ENCODE measurements around the gene STOM. TPM values are rescaled to one million over a fixed set of nuclear protein-coding genes. Genes with fewer than 3 reads are reported as not detected.

The STOM gene
- total and polyA plus RNA-seq, 7 donors: 22.8 to 609 (median 303) TPM

DNA sequence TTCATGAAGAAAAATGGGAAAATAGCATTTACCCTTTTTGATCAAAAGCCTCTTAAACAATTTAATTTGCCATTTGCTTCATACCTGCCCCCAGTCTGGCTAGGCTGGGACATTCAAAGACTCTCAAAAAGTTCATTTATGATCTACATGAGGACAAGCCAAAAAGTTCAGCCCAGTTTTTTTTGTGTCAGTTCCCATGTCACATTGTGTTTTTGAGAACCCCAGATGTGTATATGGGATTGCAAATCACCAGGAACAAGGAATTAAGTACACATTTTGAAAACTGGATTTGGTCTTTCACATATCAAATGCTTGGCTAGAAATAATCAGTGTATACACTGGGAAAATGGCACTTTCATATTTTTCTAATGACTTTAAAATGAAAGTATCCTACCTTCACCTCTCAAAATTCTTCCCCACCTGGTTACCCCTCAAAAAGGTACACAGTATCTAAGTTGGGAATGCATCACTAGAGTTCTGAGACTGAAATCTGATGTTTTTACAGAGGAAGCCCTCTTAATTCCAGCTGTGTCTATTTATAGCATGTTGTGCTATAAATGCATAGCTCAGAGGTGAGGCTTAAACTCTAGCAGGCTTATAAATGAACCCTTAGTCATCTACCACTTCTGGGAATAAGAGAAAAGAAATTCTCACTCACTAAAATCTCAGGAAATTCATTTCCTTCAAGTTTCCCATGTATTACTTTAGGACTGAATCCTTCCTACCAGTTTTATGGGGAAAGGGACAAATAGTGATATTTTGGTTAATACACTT is 9.3 kb downstream of the STOM start:
- TF ChIP-seq EP300 (IDR thresholded peaks at IDR 0.05) (peak in 2 of 4 donors; percentile 50 to 56), POLR2AphosphoS5 (IDR thresholded peaks at IDR 0.05) (peak in 3 of 4 donors; percentile 49 to 70 (median 53))
- TF ChIP-seq, protein P1, sequence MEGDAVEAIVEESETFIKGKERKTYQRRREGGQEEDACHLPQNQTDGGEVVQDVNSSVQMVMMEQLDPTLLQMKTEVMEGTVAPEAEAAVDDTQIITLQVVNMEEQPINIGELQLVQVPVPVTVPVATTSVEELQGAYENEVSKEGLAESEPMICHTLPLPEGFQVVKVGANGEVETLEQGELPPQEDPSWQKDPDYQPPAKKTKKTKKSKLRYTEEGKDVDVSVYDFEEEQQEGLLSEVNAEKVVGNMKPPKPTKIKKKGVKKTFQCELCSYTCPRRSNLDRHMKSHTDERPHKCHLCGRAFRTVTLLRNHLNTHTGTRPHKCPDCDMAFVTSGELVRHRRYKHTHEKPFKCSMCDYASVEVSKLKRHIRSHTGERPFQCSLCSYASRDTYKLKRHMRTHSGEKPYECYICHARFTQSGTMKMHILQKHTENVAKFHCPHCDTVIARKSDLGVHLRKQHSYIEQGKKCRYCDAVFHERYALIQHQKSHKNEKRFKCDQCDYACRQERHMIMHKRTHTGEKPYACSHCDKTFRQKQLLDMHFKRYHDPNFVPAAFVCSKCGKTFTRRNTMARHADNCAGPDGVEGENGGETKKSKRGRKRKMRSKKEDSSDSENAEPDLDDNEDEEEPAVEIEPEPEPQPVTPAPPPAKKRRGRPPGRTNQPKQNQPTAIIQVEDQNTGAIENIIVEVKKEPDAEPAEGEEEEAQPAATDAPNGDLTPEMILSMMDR (IDR thresholded peaks at IDR 0.05): no peak
- no peak overlapping the region for H3K4me3 ChIP-seq
- no peaks in the 10 kb centered on the region for H3K27me3 ChIP-seq
- no peaks in the 10 kb centered on the region for H3K9me3 ChIP-seq
- H3K4me1 ChIP-seq: peaks cover 0 to 100% (median 91%) of the 10 kb centered on the region in 4 donors
- intact Hi-C loops (cut with DNase I): no loop called here
- peaks cover 0 to 15% (median 2%) of the 10 kb centered on the region in 4 donors for H3K36me3 ChIP-seq
- no peak for DNase-seq
- peak overlapping the region; percentile 91 to 99 (median 96) for H3K27ac ChIP-seq

DNA sequence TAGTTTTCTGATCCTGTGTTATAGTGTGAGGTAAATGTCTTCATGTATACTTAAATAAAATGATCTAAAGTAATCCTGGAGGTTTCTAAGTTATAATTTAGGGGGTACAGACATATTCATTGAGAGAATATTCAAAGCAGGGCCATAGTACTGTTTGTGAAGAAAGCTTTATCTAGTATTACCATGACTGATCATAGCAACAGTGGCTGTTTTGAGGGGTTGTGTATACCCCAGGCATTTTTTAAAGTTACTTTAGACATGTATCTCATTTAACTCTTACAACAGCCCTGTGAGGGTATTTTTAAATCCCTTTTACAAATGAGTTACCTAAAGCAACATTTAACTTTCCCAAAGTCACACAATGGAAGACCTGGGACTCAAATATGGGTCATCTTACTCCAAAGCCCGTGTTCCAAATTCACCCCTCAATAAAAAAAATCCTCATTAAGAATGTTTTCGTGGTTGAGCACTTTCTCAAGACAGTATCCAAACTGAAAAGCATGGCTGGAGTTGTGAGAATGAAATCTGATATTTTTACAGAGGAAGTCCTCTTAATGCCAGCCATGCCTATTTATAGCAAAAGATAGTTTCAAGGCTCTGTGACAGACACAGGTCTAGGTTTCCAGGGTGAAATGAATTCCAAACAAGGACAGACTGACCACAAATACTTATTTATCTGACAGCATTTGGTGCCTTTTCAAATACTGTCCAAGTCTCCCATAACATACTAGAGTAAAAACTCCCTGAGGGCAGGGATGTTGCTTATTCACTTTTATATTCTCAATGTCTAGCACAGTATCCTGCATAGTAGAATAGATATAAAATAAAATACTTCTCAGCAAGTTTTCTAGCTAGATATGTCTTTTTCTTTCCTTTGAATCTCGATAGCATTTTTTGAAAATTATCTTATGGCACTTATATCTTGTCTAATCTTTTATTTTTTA is 10.4 kb downstream of the STOM start:
- no peaks in the 10 kb centered on the region for H3K27me3 ChIP-seq
- H3K27ac ChIP-seq: peak overlapping the region; percentile 53 to 99 (median 96)
- peaks cover 0 to 100% (median 88%) of the 10 kb centered on the region in 4 donors for H3K4me1 ChIP-seq
- 78 to 86% methylated on average over 3 of the region's 3 CpGs for WGBS, 2 donors
- H3K36me3 ChIP-seq: peaks cover 0 to 20% (median 5%) of the 10 kb centered on the region in 4 donors
- no peak for DNase-seq
- H3K9me3 ChIP-seq: no peaks in the 10 kb centered on the region
- TF ChIP-seq POLR2AphosphoS5 (IDR thresholded peaks at IDR 0.05) (no peak), EP300 (IDR thresholded peaks at IDR 0.05) (no peak), POLR2A (IDR thresholded peaks at IDR 0.05) (no peak)
- TF ChIP-seq, protein P1 (IDR thresholded peaks at IDR 0.05): no peak
- no peak overlapping the region for H3K4me3 ChIP-seq
- intact Hi-C loops (cut with DNase I): no loop called here

DNA sequence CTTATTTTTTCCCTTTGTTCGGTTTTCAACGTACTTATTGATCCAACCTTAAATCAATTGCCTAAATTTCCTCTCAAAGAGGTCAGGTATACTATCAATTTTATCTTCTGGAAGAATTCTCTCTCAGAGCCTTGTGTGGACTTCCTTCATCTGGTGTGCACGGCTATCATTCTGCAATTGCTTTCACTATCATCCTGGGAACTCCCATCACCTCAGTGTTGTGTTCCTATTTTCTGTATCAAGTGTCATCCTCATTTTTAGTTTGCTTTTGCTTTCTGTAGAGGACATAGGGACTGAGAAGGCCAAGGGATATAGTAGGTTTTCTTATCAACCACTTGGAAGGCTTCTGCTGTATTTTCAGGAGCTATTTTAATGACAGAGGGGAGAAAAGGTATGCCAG is 11.3 kb downstream of the STOM start:
- intact Hi-C loops (cut with DNase I): no loop called here
- TF ChIP-seq, protein P1 (IDR thresholded peaks at IDR 0.05): no peak
- TF ChIP-seq POLR2AphosphoS5 (IDR thresholded peaks at IDR 0.05): no peak
- TF ChIP-seq POLR2A (IDR thresholded peaks at IDR 0.05): no peak
- TF ChIP-seq EP300 (IDR thresholded peaks at IDR 0.05): no peak
- Histone ChIP-seq H3K4me1 (peaks cover 0 to 100% (median 88%) of the 10 kb centered on the region in 4 donors), H3K27ac (peak overlapping the region; percentile 53 to 99 (median 96)), H3K4me3 (no peak overlapping the region), H3K27me3 (no peaks in the 10 kb centered on the region), H3K36me3 (peaks cover 6 to 29% (median 13%) of the 10 kb centered on the region in 4 donors), H3K9me3 (no peaks in the 10 kb centered on the region)
- WGBS, 2 donors: 57 to 69% methylated on average over 3 of the region's 3 CpGs
- no peak for DNase-seq

DNA sequence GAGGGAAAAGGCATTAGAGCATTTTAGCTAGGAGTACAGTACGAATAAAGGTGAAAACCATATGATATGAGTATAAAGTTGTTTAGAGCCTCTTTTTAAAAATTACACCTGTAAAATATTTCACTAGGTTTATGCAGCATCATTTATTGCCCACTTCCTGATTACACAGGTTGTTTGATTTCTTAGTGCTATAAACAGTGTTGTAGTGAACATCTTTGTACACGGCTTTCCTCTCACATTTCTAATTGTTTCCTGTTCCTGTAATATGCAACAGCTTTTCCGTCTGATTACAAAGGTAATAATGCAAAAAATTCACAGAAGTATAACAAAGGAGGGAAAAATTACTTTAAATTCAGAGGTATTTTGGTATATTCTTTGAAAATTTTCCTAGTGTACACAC is 13.0 kb downstream of the STOM start:
- Histone ChIP-seq H3K27ac (peak overlapping the region; percentile 65 to 99 (median 84)), H3K4me1 (peaks cover 0 to 100% (median 86%) of the 10 kb centered on the region in 4 donors), H3K9me3 (no peaks in the 10 kb centered on the region), H3K27me3 (no peaks in the 10 kb centered on the region), H3K4me3 (no peak overlapping the region), H3K36me3 (peaks cover 10 to 47% (median 27%) of the 10 kb centered on the region in 4 donors)
- intact Hi-C loops (cut with DNase I): no loop called here
- WGBS, 2 donors: 11 to 42% methylated on average over 3 of the region's 3 CpGs
- no peak for TF ChIP-seq POLR2A (IDR thresholded peaks at IDR 0.05)
- no peak for TF ChIP-seq POLR2AphosphoS5 (IDR thresholded peaks at IDR 0.05)
- TF ChIP-seq, protein P1 (IDR thresholded peaks at IDR 0.05): no peak
- DNase-seq: no peak
